CD4-positive, alpha-beta memory T cell (primary cell): ENCODE results near the gene AGXT2. TPM values are rescaled to one million over a fixed set of nuclear protein-coding genes. Genes with fewer than 3 reads are reported as not detected.

Source experiments
- CTCF ChIA-PET: fragments of 350-600 bp; sonication (Branson Sonifier 250); formaldehyde crosslinking; loops from one replicate; lab custom pipeline; 2021; ENCODE audit warnings: inconsistent platforms; ENCODE audit not compliant: partially characterized antibody; lab: Charles Lee
- POLR2A ChIA-PET: fragments of 350-600 bp; sonication (Branson Sonifier 250); formaldehyde crosslinking; loops from one replicate; lab custom pipeline; 2021; ENCODE audit not compliant: partially characterized antibody; lab: Charles Lee
- DNase-seq, 5 donors: peaks; one replicate each; pipeline versions ENCODE4 v3.0.0 to v3.0.0-alpha.2; 2020 to 2022; ENCODE audit warnings: mixed read lengths in 1 of 5
- H3K27ac ChIP-seq: one replicate; pipeline ENCODE4 v1.7.0; 2013; ENCODE audit warnings: low read depth, low read length
- H3K27me3 ChIP-seq: 2 replicates; pipeline ENCODE4 v1.7.0; 2013; ENCODE audit warnings: mild to moderate bottlenecking, low read length, moderate library complexity; ENCODE audit not compliant: insufficient read depth
- H3K36me3 ChIP-seq: 2 replicates; pipeline ENCODE4 v1.7.0; 2013; ENCODE audit warnings: mild to moderate bottlenecking, low read length, moderate library complexity; ENCODE audit not compliant: insufficient read depth
- H3K4me1 ChIP-seq: 2 replicates; pipeline ENCODE4 v1.7.0; 2013; ENCODE audit warnings: mild to moderate bottlenecking, low read length, moderate library complexity; ENCODE audit not compliant: insufficient read depth
- H3K4me3 ChIP-seq, 2 donors: one replicate each; pipeline ENCODE4 v1.7.0; 2013; ENCODE audit warnings: low read length in 2 of 2, mild to moderate bottlenecking in 1 of 2
- H3K9me3 ChIP-seq, 2 donors: one replicate each; pipeline ENCODE4 v1.7.0; 2013; ENCODE audit warnings: low read length in 2 of 2, control low read depth in 1 of 2; ENCODE audit not compliant: control insufficient read depth in 1 of 2
- H3K27ac Mint-ChIP-seq, 7 donors: one replicate each; pipeline ENCODE4 v1.8.0; 2020 to 2021; ENCODE audit warnings: mixed read lengths in 7 of 7, mild to moderate bottlenecking in 6 of 7, inconsistent platforms in 3 of 7, moderate library complexity in 3 of 7
- H3K27me3 Mint-ChIP-seq, 2 donors: one replicate each; pipeline ENCODE4 v1.8.0; 2020 to 2021; ENCODE audit warnings: mixed read lengths in 2 of 2
- H3K36me3 Mint-ChIP-seq, 2 donors: one replicate each; pipeline ENCODE4 v1.8.0; 2020 to 2021; ENCODE audit warnings: mixed read lengths in 2 of 2, inconsistent platforms in 1 of 2, mild to moderate bottlenecking in 1 of 2
- H3K4me1 Mint-ChIP-seq, 4 donors: one replicate each; pipeline ENCODE4 v1.8.0; 2020 to 2021; ENCODE audit warnings: mixed read lengths in 4 of 4, mild to moderate bottlenecking in 1 of 4
- H3K4me3 Mint-ChIP-seq, 8 donors: one replicate each; pipeline ENCODE4 v1.8.0; 2020 to 2021; ENCODE audit warnings: mixed read lengths in 8 of 8, mild to moderate bottlenecking in 7 of 8, moderate library complexity in 6 of 8, inconsistent platforms in 3 of 8
- H3K9me3 Mint-ChIP-seq, 8 donors: one replicate each; pipeline ENCODE4 v1.8.0; 2020 to 2021; ENCODE audit warnings: mixed read lengths in 8 of 8, mild to moderate bottlenecking in 5 of 8, inconsistent platforms in 3 of 8, moderate library complexity in 1 of 8
- intact Hi-C: fragments of 100-400 bp; cut with micrococcal nuclease; formaldehyde crosslinking; loops from one replicate; pipeline ENCODE4 v1.15.1; 2023
- polyA plus RNA-seq, 2 donors: library from polyadenylated mRNA; unstranded; fragments of 300-500 nt; fragmentation: Illumina TruSeq; gene quantifications; one replicate each; pipeline ENCODE4 v1.2.3, GENCODE V29; 2021
- total RNA-seq, 2 experiments: library from RNA; stranded (reverse); gene quantifications; one replicate each; pipeline ENCODE4 v1.2.3, GENCODE V29; 2021

AGXT2 gene
- total and polyA plus RNA-seq, 4 experiments from 2014 or later, result not detected

- POLR2A ChIA-PET, result no interaction called here
- CTCF ChIA-PET, result no interaction called here
- Histone ChIP-seq H3K36me3 (no peaks in the 10 kb centered on the region), H3K4me1 (no peaks in the 10 kb centered on the region), H3K27ac (no peak overlapping the region), H3K4me3 (no peak overlapping the region), H3K9me3 (no peaks in the 10 kb centered on the region), H3K27me3 (no peaks in the 10 kb centered on the region)
- Mint-ChIP-seq H3K27me3 (peaks cover 9 to 16% of the 10 kb centered on the region in 2 donors), H3K4me3 (no peak overlapping the region), H3K27ac (no peak overlapping the region), H3K9me3 (peaks cover 0 to 5% (median 2%) of the 10 kb centered on the region in 8 donors), H3K4me1 (no peaks in the 10 kb centered on the region), H3K36me3 (no peaks in the 10 kb centered on the region)
- intact Hi-C loops, result no loop called here
- DNase-seq, result no peak
Observed at GRCh38 chr5:35016174-35017051, 31.3 kb downstream of the AGXT2 start.

GRCh38 chr5:35015063-35015462 lies 32.7 kb downstream of the AGXT2 start:
- intact Hi-C loops, result no loop called here
- H3K4me1 ChIP-seq, result no peaks in the 10 kb centered on the region
- no peak for DNase-seq
- no peak overlapping the region for H3K4me3 ChIP-seq
- ChIA-PET CTCF (no interaction called here), POLR2A (no interaction called here)
- no peaks in the 10 kb centered on the region for H3K27me3 ChIP-seq
- H3K27ac ChIP-seq, result no peak overlapping the region
- Mint-ChIP-seq H3K36me3 (no peaks in the 10 kb centered on the region), H3K4me1 (no peaks in the 10 kb centered on the region), H3K27ac (no peak overlapping the region), H3K4me3 (no peak overlapping the region), H3K9me3 (peaks cover 0 to 5% (median 2%) of the 10 kb centered on the region in 8 donors), H3K27me3 (peaks cover 9 to 16% of the 10 kb centered on the region in 2 donors)
- no peaks in the 10 kb centered on the region for H3K9me3 ChIP-seq
- H3K36me3 ChIP-seq, result no peaks in the 10 kb centered on the region

- Histone ChIP-seq H3K9me3 (no peaks in the 10 kb centered on the region), H3K4me1 (no peaks in the 10 kb centered on the region), H3K27me3 (no peaks in the 10 kb centered on the region), H3K4me3 (no peak overlapping the region), H3K27ac (no peak overlapping the region), H3K36me3 (no peaks in the 10 kb centered on the region)
- Mint-ChIP-seq H3K27me3 (peaks cover 14 to 26% of the 10 kb centered on the region in 2 donors), H3K4me3 (no peak overlapping the region), H3K4me1 (no peaks in the 10 kb centered on the region), H3K27ac (no peak overlapping the region), H3K36me3 (no peaks in the 10 kb centered on the region), H3K9me3 (peaks cover 0 to 6% (median under 1%) of the 10 kb centered on the region in 8 donors)
- POLR2A ChIA-PET, result no interaction called here
- intact Hi-C loops, result no loop called here
- CTCF ChIA-PET, result no interaction called here
- no peak for DNase-seq
Observed at GRCh38 chr5:35012796-35013195, 35.0 kb downstream of the AGXT2 start.

- CTCF ChIA-PET, result no interaction called here
- no peak overlapping the region for H3K27ac Mint-ChIP-seq
- Histone ChIP-seq H3K27ac (no peak overlapping the region), H3K9me3 (no peaks in the 10 kb centered on the region), H3K36me3 (no peaks in the 10 kb centered on the region), H3K4me1 (no peaks in the 10 kb centered on the region), H3K27me3 (no peaks in the 10 kb centered on the region), H3K4me3 (no peak overlapping the region)
- H3K4me1 Mint-ChIP-seq, result no peaks in the 10 kb centered on the region
- no peak overlapping the region for H3K4me3 Mint-ChIP-seq
- DNase-seq, result no peak
- no peaks in the 10 kb centered on the region for H3K36me3 Mint-ChIP-seq
- peaks cover 0 to 4% (median 0%) of the 10 kb centered on the region in 8 donors for H3K9me3 Mint-ChIP-seq
- POLR2A ChIA-PET, result no interaction called here
- H3K27me3 Mint-ChIP-seq, result peaks cover 10 to 26% of the 10 kb centered on the region in 2 donors
- intact Hi-C loops, result no loop called here
Observed at GRCh38 chr5:35012365-35012764, 35.4 kb downstream of the AGXT2 start.

- H3K27me3 ChIP-seq, result no peaks in the 10 kb centered on the region
- POLR2A ChIA-PET, result no interaction called here
- H3K4me3 ChIP-seq, result no peak overlapping the region
- H3K4me3 Mint-ChIP-seq, result no peak overlapping the region
- H3K4me1 Mint-ChIP-seq, result no peaks in the 10 kb centered on the region
- H3K36me3 Mint-ChIP-seq, result no peaks in the 10 kb centered on the region
- no peaks in the 10 kb centered on the region for H3K9me3 ChIP-seq
- H3K4me1 ChIP-seq, result no peaks in the 10 kb centered on the region
- H3K36me3 ChIP-seq, result no peaks in the 10 kb centered on the region
- intact Hi-C loops, result no loop called here
- H3K9me3 Mint-ChIP-seq, result peaks cover 0 to 4% (median under 1%) of the 10 kb centered on the region in 8 donors
- no peak overlapping the region for H3K27ac Mint-ChIP-seq
- no peak for DNase-seq
- CTCF ChIA-PET, result no interaction called here
- H3K27me3 Mint-ChIP-seq, result peaks cover 10 to 21% of the 10 kb centered on the region in 2 donors
- no peak overlapping the region for H3K27ac ChIP-seq
Observed at GRCh38 chr5:35010676-35011075, 37.1 kb downstream of the AGXT2 start.

GRCh38 chr5:35009657-35010056 lies 38.1 kb downstream of the AGXT2 start:
- no peaks in the 10 kb centered on the region for H3K9me3 ChIP-seq
- no peak overlapping the region for H3K27ac Mint-ChIP-seq
- ChIA-PET POLR2A (no interaction called here), CTCF (no interaction called here)
- intact Hi-C loops, result no loop called here
- H3K27ac ChIP-seq, result no peak overlapping the region
- H3K4me1 Mint-ChIP-seq, result no peaks in the 10 kb centered on the region
- H3K4me1 ChIP-seq, result no peaks in the 10 kb centered on the region
- H3K9me3 Mint-ChIP-seq, result peaks cover 0 to 4% (median under 1%) of the 10 kb centered on the region in 8 donors
- no peaks in the 10 kb centered on the region for H3K36me3 ChIP-seq
- no peaks in the 10 kb centered on the region for H3K36me3 Mint-ChIP-seq
- peaks cover 12 to 24% of the 10 kb centered on the region in 2 donors for H3K27me3 Mint-ChIP-seq
- no peaks in the 10 kb centered on the region for H3K27me3 ChIP-seq
- H3K4me3 ChIP-seq, result no peak overlapping the region
- H3K4me3 Mint-ChIP-seq, result no peak overlapping the region
- no peak for DNase-seq

- POLR2A ChIA-PET, result no interaction called here
- no peak overlapping the region for H3K27ac ChIP-seq
- peaks cover 0 to 3% (median 0%) of the 10 kb centered on the region in 8 donors for H3K9me3 Mint-ChIP-seq
- H3K4me1 ChIP-seq, result no peaks in the 10 kb centered on the region
- no peaks in the 10 kb centered on the region for H3K36me3 Mint-ChIP-seq
- no peak overlapping the region for H3K4me3 ChIP-seq
- peaks cover 17 to 26% of the 10 kb centered on the region in 2 donors for H3K27me3 Mint-ChIP-seq
- DNase-seq, result no peak
- no peaks in the 10 kb centered on the region for H3K27me3 ChIP-seq
- no peaks in the 10 kb centered on the region for H3K36me3 ChIP-seq
- intact Hi-C loops, result no loop called here
- no peaks in the 10 kb centered on the region for H3K9me3 ChIP-seq
- CTCF ChIA-PET, result no interaction called here
- H3K4me1 Mint-ChIP-seq, result no peaks in the 10 kb centered on the region
- no peak overlapping the region for H3K27ac Mint-ChIP-seq
- no peak overlapping the region for H3K4me3 Mint-ChIP-seq
Observed at GRCh38 chr5:35009019-35009418, 38.7 kb downstream of the AGXT2 start.
